Right lobe of liver (tissue), 4 donors: ENCODE results near the gene THG1L.

Experiments used
- CTCF ChIP-seq, 4 donors: fragments of 200-600 bp in 3 of 4; fragments of 450-650 bp in 1 of 4; IDR thresholded peaks; one replicate each; pipeline versions ENCODE4 v1.5.1 to v1.8.0; 2016 to 2022; ENCODE audit warnings: antibody characterized with exemption in 4 of 4, mild to moderate bottlenecking in 2 of 4
- POLR2A ChIP-seq: fragments of 450-650 bp; IDR thresholded peaks from one replicate; pipeline ENCODE4 v1.6.1; 2017; ENCODE audit warnings: antibody characterized with exemption, mild to moderate bottlenecking
- donor health status: DM: no; HTN: no; CAD: no.
- donor health status: DM: no; HTN: no; CAD: no.
- donor health status: DM: no; HTN: yes; CAD: no.

- TF ChIP-seq CTCF (IDR thresholded peaks at IDR 0.05) (no peak), POLR2A (no peak)
These were observed 24.9 kb downstream of the THG1L start for GRCh38 chr5:157756122-157756521.
